Bronchial epithelial cell (primary cell): ENCODE measurements around the gene LDLRAP1. TPM values are rescaled to one million over a fixed set of nuclear protein-coding genes. Genes with fewer than 3 reads are reported as not detected.

Source experiments
- DNase-seq: peaks from one replicate; pipeline ENCODE4 v3.0.0-alpha.2; 2010; ENCODE audit warnings: low read depth
- FAIRE-seq: peaks from 2 replicates; lab custom pipeline; 2011; peaks lifted over from hg19 to GRCh38; lab: Jason Lieb, UNC
- H3K27me3 ChIP-seq: 2 replicates; pipeline ENCODE4 v1.5.1; 2011; ENCODE audit warnings: low read length; ENCODE audit not compliant: control insufficient read depth, insufficient read depth
- H3K36me3 ChIP-seq: 2 replicates; pipeline ENCODE4 v1.5.1; 2011; ENCODE audit warnings: low read length; ENCODE audit not compliant: control insufficient read depth, insufficient read depth
- H3K4me3 ChIP-seq: 2 replicates; pipeline ENCODE4 v1.5.1; 2011; ENCODE audit warnings: mild to moderate bottlenecking, low read depth, low read length, control low read depth
- total RNA-seq: library from RNA; depleted of rRNA; stranded (reverse); fragments of >200 nt; gene quantifications from 2 replicates; pipeline ENCODE4 v1.2.1, GENCODE V29; 2014
- TF ChIP-seq, protein P1 (sequence below): IDR thresholded peaks from 2 replicates; pipeline ENCODE4 v1.5.1; 2011; ENCODE audit warnings: mild to moderate bottlenecking, moderate library complexity, low read length, control low read depth, inconsistent platforms; ENCODE audit not compliant: insufficient read depth, severe bottlenecking

LDLRAP1 gene
- total RNA-seq, 1 donor from 2014 or later = 17.1 TPM

DNA sequence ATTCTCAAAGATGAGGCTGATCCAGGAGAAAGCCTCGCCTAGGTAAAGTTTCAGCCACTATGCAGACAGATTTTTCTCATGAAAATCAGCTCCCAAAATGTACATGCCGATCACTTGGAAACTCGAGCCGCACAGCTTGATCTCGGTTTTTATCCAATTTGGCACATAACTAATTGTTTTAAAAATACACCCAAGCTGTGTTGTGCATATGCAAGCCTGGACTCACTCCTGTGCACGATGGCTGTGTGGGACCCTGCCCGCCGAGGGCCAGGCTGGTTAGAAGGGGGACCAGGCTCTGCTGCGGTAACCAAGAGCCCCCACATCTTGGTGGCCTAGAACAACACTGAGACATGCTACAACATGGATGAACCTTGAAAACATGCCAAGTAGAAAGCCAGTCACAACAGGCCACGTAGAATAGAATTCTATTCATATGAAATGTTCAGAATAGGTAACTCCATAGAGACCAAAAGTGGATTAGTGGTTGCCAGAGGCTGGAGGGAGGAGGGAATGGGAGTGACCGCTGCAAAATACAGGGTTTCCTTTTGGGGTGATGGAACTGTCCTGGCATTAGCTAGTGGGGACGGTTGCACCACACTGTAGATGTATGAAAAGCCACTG, 16.1 kb upstream of the LDLRAP1 start:
- FAIRE-seq = no peak
- no peak overlapping the region for H3K4me3 ChIP-seq

DNA sequence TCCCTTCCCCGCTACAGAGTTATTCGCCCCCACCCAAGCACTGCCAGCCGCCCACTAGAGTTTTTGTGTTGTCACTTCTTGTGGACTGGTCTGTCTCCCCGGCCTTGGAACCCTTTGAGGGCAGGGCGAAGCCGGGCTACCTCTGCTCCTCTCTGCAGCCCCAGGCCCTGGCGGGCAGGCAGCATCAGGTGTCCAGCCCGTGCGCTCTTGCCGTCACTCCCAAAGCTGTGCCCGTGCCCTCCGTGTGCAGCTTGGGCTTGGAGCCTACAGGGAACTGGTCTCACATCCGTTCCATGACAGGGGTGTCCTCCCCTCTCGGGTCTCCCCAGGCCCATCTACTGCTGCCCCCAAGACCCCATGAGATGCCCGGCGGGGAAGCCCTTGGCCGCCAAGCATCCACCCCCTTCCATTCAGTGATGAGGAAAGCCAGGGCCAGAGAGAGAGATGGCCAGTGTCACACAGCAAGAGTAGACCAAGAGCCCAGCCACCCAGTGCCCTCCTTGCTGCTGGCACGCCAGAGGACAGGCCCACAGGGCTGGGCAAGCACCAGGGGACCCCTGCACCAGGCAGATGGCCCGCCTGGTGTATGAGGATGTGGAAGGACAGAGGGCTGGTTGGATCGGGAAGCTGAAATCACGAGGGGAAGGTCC, 15.3 kb upstream of the LDLRAP1 start:
- TF ChIP-seq, protein P1, sequence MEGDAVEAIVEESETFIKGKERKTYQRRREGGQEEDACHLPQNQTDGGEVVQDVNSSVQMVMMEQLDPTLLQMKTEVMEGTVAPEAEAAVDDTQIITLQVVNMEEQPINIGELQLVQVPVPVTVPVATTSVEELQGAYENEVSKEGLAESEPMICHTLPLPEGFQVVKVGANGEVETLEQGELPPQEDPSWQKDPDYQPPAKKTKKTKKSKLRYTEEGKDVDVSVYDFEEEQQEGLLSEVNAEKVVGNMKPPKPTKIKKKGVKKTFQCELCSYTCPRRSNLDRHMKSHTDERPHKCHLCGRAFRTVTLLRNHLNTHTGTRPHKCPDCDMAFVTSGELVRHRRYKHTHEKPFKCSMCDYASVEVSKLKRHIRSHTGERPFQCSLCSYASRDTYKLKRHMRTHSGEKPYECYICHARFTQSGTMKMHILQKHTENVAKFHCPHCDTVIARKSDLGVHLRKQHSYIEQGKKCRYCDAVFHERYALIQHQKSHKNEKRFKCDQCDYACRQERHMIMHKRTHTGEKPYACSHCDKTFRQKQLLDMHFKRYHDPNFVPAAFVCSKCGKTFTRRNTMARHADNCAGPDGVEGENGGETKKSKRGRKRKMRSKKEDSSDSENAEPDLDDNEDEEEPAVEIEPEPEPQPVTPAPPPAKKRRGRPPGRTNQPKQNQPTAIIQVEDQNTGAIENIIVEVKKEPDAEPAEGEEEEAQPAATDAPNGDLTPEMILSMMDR = no peak
- H3K4me3 ChIP-seq = no peak overlapping the region
- FAIRE-seq = no peak

More for the DNA sequence above, 16.1 kb upstream of the LDLRAP1 start:
- Histone ChIP-seq H3K36me3 (no peaks in the 10 kb centered on the region), H3K27me3 (no peaks in the 10 kb centered on the region)
- DNase-seq = peak; percentile 52
- TF ChIP-seq, protein P1 = no peak

GRCh38 chr1:25528881-25529517, 14.4 kb upstream of the LDLRAP1 start:
- H3K4me3 ChIP-seq = no peak overlapping the region
- DNase-seq (no peak), FAIRE-seq (peak; percentile 98)
- no peaks in the 10 kb centered on the region for H3K27me3 ChIP-seq
- no peaks in the 10 kb centered on the region for H3K36me3 ChIP-seq
- TF ChIP-seq, protein P1 = no peak

More for the DNA sequence above, 15.3 kb upstream of the LDLRAP1 start:
- H3K36me3 ChIP-seq = no peaks in the 10 kb centered on the region
- H3K27me3 ChIP-seq = no peaks in the 10 kb centered on the region
- DNase-seq = no peak

GRCh38 chr1:25529518-25530185, 13.8 kb upstream of the LDLRAP1 start:
- TF ChIP-seq, protein P1 = no peak
- no peaks in the 10 kb centered on the region for H3K36me3 ChIP-seq
- FAIRE-seq (no peak), DNase-seq (no peak)
- H3K27me3 ChIP-seq = no peaks in the 10 kb centered on the region
- no peak overlapping the region for H3K4me3 ChIP-seq

- H3K27me3 ChIP-seq = no peaks in the 10 kb centered on the region
- H3K4me3 ChIP-seq = no peak overlapping the region
- TF ChIP-seq, protein P1 = no peak
- no peak for DNase-seq
- H3K36me3 ChIP-seq = no peaks in the 10 kb centered on the region
- no peak for FAIRE-seq
Observed at GRCh38 chr1:25530186-25531081, 13.0 kb upstream of the LDLRAP1 start.
